ENCODE data around the gene OR2A25.

DNA sequence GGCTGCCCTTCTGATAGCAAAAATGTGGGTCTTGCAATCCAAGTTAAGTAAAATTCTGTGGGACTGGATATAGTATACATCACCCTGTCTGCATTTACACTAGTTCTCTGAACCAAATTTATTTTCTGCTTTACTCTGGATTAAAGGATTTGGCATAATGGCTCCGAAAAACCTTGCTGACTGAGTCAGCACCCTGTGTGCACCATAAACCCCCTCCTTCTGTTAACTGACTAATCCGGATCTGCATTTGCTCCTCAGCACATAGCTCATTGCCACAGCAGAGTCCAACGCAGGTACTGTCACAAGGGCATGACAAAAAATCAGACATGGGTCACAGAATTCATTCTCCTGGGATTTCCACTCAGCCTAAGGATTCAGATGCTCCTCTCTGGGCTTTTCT is 19.5 kb upstream of the OR2A25 start:
- TF ChIP-seq POLR2A (IDR thresholded peaks at IDR 0.05; ENCODE audit: low read depth) = no peak
- no peak for TF ChIP-seq CTCF (IDR thresholded peaks at IDR 0.05)
- no peak for TF ChIP-seq EP300 (IDR thresholded peaks at IDR 0.05)
